Ishikawa (cell line): ENCODE data around the gene CCDC183.

Source experiments
- CREB1 ChIP-seq: IDR thresholded peaks from 2 replicates; pipeline ENCODE4 v1.6.1; 2012; ENCODE audit warnings: low read depth
- EGR1 ChIP-seq: IDR thresholded peaks from 2 replicates; pipeline ENCODE4 v1.6.1; 2012
- EP300 ChIP-seq: IDR thresholded peaks from 2 replicates; pipeline ENCODE4 v1.6.1; 2012; ENCODE audit warnings: borderline replicate concordance
- FOXM1 ChIP-seq: IDR thresholded peaks from 2 replicates; pipeline ENCODE4 v1.6.1; 2012; ENCODE audit warnings: low read depth, borderline replicate concordance
- RAD21 ChIP-seq: IDR thresholded peaks from 2 replicates; pipeline ENCODE4 v1.6.1; 2012; ENCODE audit warnings: low read depth
- REST ChIP-seq: IDR thresholded peaks from 2 replicates; pipeline ENCODE4 v1.6.1; 2012; ENCODE audit warnings: low read depth, mild to moderate bottlenecking

DNA sequence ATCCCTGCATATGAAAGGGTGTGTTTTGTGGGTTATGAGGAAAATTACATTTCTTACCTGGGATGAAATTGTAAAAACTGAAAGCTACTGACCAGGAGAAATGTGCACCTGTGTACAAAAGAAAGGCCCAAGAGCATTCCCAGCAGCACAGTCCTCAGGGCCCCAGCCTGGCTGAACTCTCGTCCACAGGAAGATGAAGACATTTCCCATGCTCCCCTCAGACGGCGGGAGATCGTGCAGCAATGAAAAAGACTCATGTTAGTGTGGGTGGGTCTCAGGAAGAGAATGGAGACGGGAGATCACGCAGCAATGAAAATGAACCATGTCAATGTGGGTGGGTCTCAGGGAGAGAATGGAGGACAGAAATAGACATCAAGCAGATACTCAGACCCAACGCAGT is 19.2 kb upstream of the CCDC183 start:
- TF ChIP-seq RAD21 (no peak), REST (no peak), EP300 (no peak), FOXM1 (no peak), CREB1 (no peak), EGR1 (no peak)
